Stomach (tissue), 9 donors: ENCODE measurements around the gene CCND3. TPM values are rescaled to one million over a fixed set of nuclear protein-coding genes. Genes with fewer than 3 reads are reported as not detected.

Experiments used
- DNase-seq, 2 donors: peaks; one replicate each; pipeline versions ENCODE4 v3.0.0 to v3.0.0-alpha.2; 2013 to 2019
- H3K27ac ChIP-seq, 5 donors: fragments of 200-600 bp in 4 of 5; sonication (generic) in 4 of 5; one replicate each; pipeline ENCODE4 v1.5.1; 2013 to 2019; ENCODE audit warnings: mild to moderate bottlenecking in 1 of 5, moderate library complexity in 1 of 5
- H3K27me3 ChIP-seq, 3 donors: fragments of 200-600 bp; sonication (generic); one replicate each; pipeline ENCODE4 v1.5.1; 2017 to 2019; ENCODE audit warnings: mixed run types in 1 of 3
- H3K36me3 ChIP-seq, 4 donors: fragments of 200-600 bp; sonication (generic); 1 replicate in 3 of 4; 2 replicates in 1 of 4; pipeline ENCODE4 v1.5.1; 2016 to 2019
- H3K4me1 ChIP-seq, 4 donors: fragments of 200-600 bp; sonication (generic); one replicate each; pipeline ENCODE4 v1.5.1; 2016 to 2019
- H3K4me3 ChIP-seq, 4 donors: fragments of 200-600 bp; sonication (generic) in 3 of 4; one replicate each; pipeline ENCODE4 v1.5.1; 2016 to 2019; ENCODE audit warnings: mild to moderate bottlenecking in 1 of 4
- H3K9me3 ChIP-seq, 4 donors: fragments of 200-600 bp; sonication (generic); one replicate each; pipeline ENCODE4 v1.5.1; 2016 to 2019
- EP300 ChIP-seq: sonication (generic); formaldehyde crosslinking; IDR thresholded peaks from one replicate; pipeline ENCODE4 v1.6.1; 2017; ENCODE audit warnings: antibody characterized with exemption
- POLR2A ChIP-seq, 4 donors: fragments of 450-650 bp; IDR thresholded peaks; one replicate each; pipeline ENCODE4 v1.6.1; 2016; ENCODE audit warnings: antibody characterized with exemption in 4 of 4, control low read depth in 2 of 4, mild to moderate bottlenecking in 1 of 4, moderate library complexity in 1 of 4
- POLR2AphosphoS5 ChIP-seq, 3 donors: sonication (generic); formaldehyde crosslinking; IDR thresholded peaks; one replicate each; pipeline ENCODE4 v1.6.1; 2016; ENCODE audit warnings: antibody characterized with exemption in 3 of 3
- WGBS, 5 donors: extraction: QIAGEN DNeasy Blood & Tissue Kit in 3 of 5; methylation state at CpG; one replicate each; pipeline versions ENCODE4 v1.1.5 to v1.1.7; 2013 to 2018; 5-methylcytosine and 5-hydroxymethylcytosine counted together
- intact Hi-C: fragments of 100-400 bp; cut with DNase I; formaldehyde crosslinking; loops from one replicate; pipeline ENCODE4 v1.15.1; 2023; ENCODE audit warnings: low total_unique reads
- polyA plus RNA-seq, 3 donors: library from polyadenylated mRNA; stranded (reverse); fragments of 200-250 nt; gene quantifications; one replicate each; pipeline ENCODE4 v1.2.3, GENCODE V29; 2013
- total RNA-seq, 5 donors: library from RNA; depleted of rRNA; stranded (reverse); fragments of >200 nt; gene quantifications; one replicate each; pipeline versions ENCODE4 v1.1.0 to v1.2.3, GENCODE V29; 2014 to 2016
- TF ChIP-seq, protein P1 (sequence below), 7 experiments: fragments of 450-650 bp in 4 of 7; fragments of 200-600 bp in 3 of 7; sonication (generic) in 3 of 7; IDR thresholded peaks; one replicate each; pipeline ENCODE4 v1.5.1; 2016 to 2019; ENCODE audit warnings: antibody characterized with exemption in 7 of 7, control low read depth in 2 of 7, mild to moderate bottlenecking in 1 of 7
- donor health status: healthy with polysubstance abuse.
- donor health status: Bipolar disorder and iron deficiency.
- donor health status: healthy.

CCND3 gene
- total and polyA plus RNA-seq, 8 donors: 40.6 to 193 (median 76.5) TPM

DNA sequence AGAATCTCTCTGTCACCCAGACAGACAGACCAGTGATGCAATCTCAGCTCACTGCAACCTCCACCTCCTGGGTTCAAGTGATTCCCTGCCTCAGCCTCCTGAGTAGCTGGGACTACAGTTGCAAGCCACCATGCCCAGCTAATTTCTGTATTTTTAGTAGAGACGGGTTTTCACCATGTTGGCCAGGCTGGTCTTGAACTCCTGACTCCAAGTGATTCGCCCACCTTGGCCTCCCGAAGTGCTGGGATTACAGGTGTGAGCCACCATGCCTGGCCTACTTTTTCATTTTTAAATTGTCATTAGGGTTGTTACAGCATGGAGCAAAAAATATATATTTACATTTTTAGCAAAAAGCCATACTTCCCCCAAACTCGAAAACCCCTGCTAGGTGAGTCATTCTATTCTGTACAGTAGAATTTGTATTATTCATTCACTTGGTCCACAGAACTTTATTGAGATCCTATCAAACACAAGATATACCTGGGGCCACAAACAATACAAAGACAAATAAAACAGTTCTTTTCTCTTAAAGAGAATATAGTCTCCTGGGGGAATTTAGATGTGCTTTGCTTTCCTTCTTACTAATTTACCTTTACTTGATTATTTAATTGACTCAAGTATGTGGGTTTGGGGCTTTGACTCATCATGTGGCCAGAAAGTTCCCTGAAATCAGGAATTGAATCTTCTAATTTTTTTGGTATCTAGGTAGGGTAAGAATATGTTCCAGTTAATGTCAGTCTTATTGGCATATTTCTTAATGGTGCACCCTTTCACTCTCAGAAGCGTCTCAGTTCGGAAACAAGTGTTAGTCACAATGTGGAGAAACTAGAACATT lies 16.6 kb upstream of the CCND3 start:
- TF ChIP-seq EP300 (no peak), POLR2AphosphoS5 (IDR thresholded peaks at IDR 0.05) (no peak)
- TF ChIP-seq, protein P1, sequence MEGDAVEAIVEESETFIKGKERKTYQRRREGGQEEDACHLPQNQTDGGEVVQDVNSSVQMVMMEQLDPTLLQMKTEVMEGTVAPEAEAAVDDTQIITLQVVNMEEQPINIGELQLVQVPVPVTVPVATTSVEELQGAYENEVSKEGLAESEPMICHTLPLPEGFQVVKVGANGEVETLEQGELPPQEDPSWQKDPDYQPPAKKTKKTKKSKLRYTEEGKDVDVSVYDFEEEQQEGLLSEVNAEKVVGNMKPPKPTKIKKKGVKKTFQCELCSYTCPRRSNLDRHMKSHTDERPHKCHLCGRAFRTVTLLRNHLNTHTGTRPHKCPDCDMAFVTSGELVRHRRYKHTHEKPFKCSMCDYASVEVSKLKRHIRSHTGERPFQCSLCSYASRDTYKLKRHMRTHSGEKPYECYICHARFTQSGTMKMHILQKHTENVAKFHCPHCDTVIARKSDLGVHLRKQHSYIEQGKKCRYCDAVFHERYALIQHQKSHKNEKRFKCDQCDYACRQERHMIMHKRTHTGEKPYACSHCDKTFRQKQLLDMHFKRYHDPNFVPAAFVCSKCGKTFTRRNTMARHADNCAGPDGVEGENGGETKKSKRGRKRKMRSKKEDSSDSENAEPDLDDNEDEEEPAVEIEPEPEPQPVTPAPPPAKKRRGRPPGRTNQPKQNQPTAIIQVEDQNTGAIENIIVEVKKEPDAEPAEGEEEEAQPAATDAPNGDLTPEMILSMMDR (IDR thresholded peaks at IDR 0.05): no peak
- no peaks in the 10 kb centered on the region for H3K27me3 ChIP-seq
- DNase-seq: no peak
- WGBS, 5 donors: 86 to 91% (median 88%) methylated on average over 6 of the region's 6 CpGs
- no peaks in the 10 kb centered on the region for H3K9me3 ChIP-seq
- no peak overlapping the region for H3K27ac ChIP-seq
- H3K4me1 ChIP-seq: no peaks in the 10 kb centered on the region
- no peak overlapping the region for H3K4me3 ChIP-seq
- H3K36me3 ChIP-seq: peaks cover 0 to 9% (median 2%) of the 10 kb centered on the region in 4 donors
- intact Hi-C loops: no loop called here

DNA sequence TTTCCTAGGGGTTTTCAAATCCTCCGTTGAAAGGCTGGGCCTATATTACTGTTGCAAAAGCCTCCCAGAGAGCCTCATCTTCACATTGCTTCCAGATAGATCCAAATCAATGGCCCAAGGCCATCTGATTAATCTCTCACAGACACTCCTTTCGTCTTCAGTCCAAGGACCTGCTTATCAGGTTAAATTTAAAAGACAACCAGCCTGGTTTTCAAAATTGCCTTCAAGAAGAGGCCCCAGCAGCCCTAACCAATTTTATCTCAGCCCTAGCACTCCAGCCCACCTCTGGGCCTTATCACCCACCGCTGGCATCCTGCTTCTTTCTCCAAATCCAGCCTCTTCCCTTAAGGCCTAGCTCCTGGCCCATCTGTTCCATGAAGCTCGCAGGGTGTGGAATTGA lies 15.5 kb upstream of the CCND3 start:
- no peak for DNase-seq
- H3K4me1 ChIP-seq: no peaks in the 10 kb centered on the region
- intact Hi-C loops: no loop called here
- TF ChIP-seq EP300: no peak
- no peaks in the 10 kb centered on the region for H3K27me3 ChIP-seq
- peaks cover 0 to 9% (median 2%) of the 10 kb centered on the region in 4 donors for H3K36me3 ChIP-seq
- WGBS, 5 donors: 69 to 83% (median 77%) methylated on average over 4 of the region's 4 CpGs
- no peak overlapping the region for H3K4me3 ChIP-seq
- no peak overlapping the region for H3K27ac ChIP-seq
- H3K9me3 ChIP-seq: no peaks in the 10 kb centered on the region

DNA sequence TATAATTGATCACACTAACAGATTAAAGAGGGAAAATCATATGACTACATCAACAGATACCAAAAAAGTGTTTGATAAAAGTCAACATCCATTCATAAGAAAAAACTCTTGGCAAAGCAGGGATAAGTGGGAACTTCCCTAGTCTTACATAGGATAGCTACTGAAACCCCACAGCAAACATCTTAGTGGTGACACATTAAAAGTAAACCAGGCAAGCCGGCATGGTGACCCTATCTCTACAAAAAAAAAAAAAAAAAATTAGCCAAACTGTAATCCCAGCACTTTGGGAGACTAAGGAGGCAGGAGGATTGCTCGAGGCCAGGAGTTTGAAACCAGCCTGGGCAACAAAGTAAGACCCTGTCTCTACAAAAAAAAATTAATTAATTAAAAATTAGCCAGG lies 13.8 kb upstream of the CCND3 start:
- H3K4me1 ChIP-seq: no peaks in the 10 kb centered on the region
- no peak for DNase-seq
- 56 to 71% (median 64%) methylated on average over 2 of the region's 2 CpGs for WGBS, 5 donors
- H3K27ac ChIP-seq: no peak overlapping the region
- TF ChIP-seq POLR2AphosphoS5 (IDR thresholded peaks at IDR 0.05): no peak
- no peak for TF ChIP-seq POLR2A (IDR thresholded peaks at IDR 0.05)
- TF ChIP-seq, protein P1 (IDR thresholded peaks at IDR 0.05): no peak
- TF ChIP-seq EP300: no peak
- peaks cover 0 to 14% (median 2%) of the 10 kb centered on the region in 4 donors for H3K36me3 ChIP-seq
- no peaks in the 10 kb centered on the region for H3K27me3 ChIP-seq
- intact Hi-C loops: no loop called here
- H3K9me3 ChIP-seq: no peaks in the 10 kb centered on the region
- no peak overlapping the region for H3K4me3 ChIP-seq

DNA sequence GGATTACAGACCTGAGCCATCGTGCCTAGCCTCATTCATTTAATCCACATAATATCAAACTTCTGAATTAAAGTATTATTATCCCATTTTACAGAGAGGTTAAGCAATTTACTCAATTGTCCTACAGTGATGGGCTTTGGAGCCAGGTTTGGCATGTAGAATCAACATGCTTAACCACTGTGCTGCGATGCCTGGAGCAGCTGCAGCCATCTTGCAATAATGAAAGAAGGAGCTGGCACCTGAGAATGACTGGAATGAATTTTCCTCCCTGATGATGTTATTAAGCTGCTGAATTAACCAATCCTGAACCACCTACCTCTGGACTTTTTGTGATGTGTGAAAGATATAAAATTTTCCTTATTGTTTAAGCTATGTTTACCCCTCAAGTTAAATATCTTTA lies 13.1 kb upstream of the CCND3 start:
- no peaks in the 10 kb centered on the region for H3K9me3 ChIP-seq
- no peak overlapping the region for H3K4me3 ChIP-seq
- H3K36me3 ChIP-seq: peaks cover 0 to 14% (median 2%) of the 10 kb centered on the region in 4 donors
- 92 to 97% (median 94%) methylated on average over 2 of the region's 2 CpGs for WGBS, 5 donors
- no peak overlapping the region for H3K27ac ChIP-seq
- TF ChIP-seq POLR2AphosphoS5 (IDR thresholded peaks at IDR 0.05): no peak
- no peak for TF ChIP-seq POLR2A (IDR thresholded peaks at IDR 0.05)
- TF ChIP-seq EP300: no peak
- TF ChIP-seq, protein P1 (IDR thresholded peaks at IDR 0.05): no peak
- no peaks in the 10 kb centered on the region for H3K27me3 ChIP-seq
- no peak for DNase-seq
- intact Hi-C loops: no loop called here
- H3K4me1 ChIP-seq: no peaks in the 10 kb centered on the region

DNA sequence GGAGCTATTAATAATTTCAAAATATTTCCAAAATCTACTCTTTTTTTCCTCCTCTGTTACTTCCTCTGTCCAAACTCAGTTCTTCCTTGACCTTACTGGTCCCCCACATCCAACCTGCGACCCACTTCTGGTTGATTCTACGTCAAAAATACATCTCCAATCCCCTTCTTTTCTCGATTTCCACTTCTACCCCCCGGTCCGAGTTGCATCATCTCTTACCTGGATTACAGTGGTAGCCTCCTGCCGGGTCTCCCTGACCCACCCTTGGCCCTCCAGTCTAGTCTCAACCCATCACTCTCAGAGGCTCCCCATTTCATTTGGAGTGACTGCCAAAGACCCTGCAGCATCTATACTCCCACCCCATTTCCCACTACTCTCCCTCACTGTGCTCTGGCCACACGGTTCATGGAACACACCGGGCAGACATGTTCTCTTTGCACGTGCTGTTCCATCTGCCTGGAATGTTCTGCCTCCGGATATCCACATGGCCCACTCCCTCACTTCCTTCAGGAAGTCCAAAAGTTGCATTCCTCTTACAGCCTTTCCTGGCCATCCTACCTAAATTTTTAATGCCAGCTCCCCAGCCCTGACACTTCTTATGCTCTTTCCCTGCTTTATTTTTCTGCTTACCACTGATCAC lies 6.1 kb upstream of the CCND3 start:
- peaks cover 0 to 4% (median 0%) of the 10 kb centered on the region in 4 donors for H3K4me1 ChIP-seq
- 76 to 89% (median 87%) methylated on average over 10 of the region's 10 CpGs for WGBS, 5 donors
- H3K4me3 ChIP-seq: no peak overlapping the region
- no peak for DNase-seq
- no peak for TF ChIP-seq EP300
- TF ChIP-seq, protein P1 (IDR thresholded peaks at IDR 0.05): no peak
- H3K9me3 ChIP-seq: no peaks in the 10 kb centered on the region
- no peak overlapping the region for H3K27ac ChIP-seq
- H3K36me3 ChIP-seq: peaks cover 0 to 5% (median 2%) of the 10 kb centered on the region in 4 donors
- H3K27me3 ChIP-seq: no peaks in the 10 kb centered on the region
- intact Hi-C loops: no loop called here
